Activated effector memory CD4-positive, alpha-beta T cell treated with Interleukin-2 at 50 U/mL for 16 hours (primary cell): Measurements from ENCODE around the gene PPIF.

Experiments used
- DNase-seq: peaks from one replicate; pipeline ENCODE4 v3.0.0-alpha.2; 2020

The PPIF gene

GRCh38 chr10:79349766-79350406 is 2.6 kb downstream of the PPIF start:
- no peak for DNase-seq

- no peak for DNase-seq
Measured at GRCh38 chr10:79350407-79351154, 3.3 kb downstream of the PPIF start.

GRCh38 chr10:79351332-79351731 is 4.1 kb downstream of the PPIF start:
- no peak for DNase-seq

- no peak for DNase-seq
Measured at GRCh38 chr10:79352035-79352877, 5.0 kb downstream of the PPIF start.

GRCh38 chr10:79353000-79353406 is 5.7 kb downstream of the PPIF start:
- no peak for DNase-seq

- no peak for DNase-seq
Measured at GRCh38 chr10:79353726-79354125, 6.5 kb downstream of the PPIF start.

GRCh38 chr10:79354141-79354540 is 6.9 kb downstream of the PPIF start:
- DNase-seq: no peak

- DNase-seq: no peak
Measured at GRCh38 chr10:79354615-79355014, 7.3 kb downstream of the PPIF start.

GRCh38 chr10:79355420-79356017 is 8.2 kb downstream of the PPIF start:
- no peak for DNase-seq

- DNase-seq: no peak
Measured at GRCh38 chr10:79356104-79356503, 8.8 kb downstream of the PPIF start.

- no peak for DNase-seq
Measured at GRCh38 chr10:79357180-79357579, 9.9 kb downstream of the PPIF start.

GRCh38 chr10:79358811-79359210 is 11.5 kb downstream of the PPIF start:
- no peak for DNase-seq

- DNase-seq: no peak
Measured at GRCh38 chr10:79359816-79360498, 12.7 kb downstream of the PPIF start.

- DNase-seq: no peak
Measured at GRCh38 chr10:79360499-79361342, 13.5 kb downstream of the PPIF start.

GRCh38 chr10:79361726-79362397 is 14.6 kb downstream of the PPIF start:
- no peak for DNase-seq

- no peak for DNase-seq
Measured at GRCh38 chr10:79367426-79368189, 20.3 kb downstream of the PPIF start.

GRCh38 chr10:79372871-79373270 is 25.6 kb downstream of the PPIF start:
- no peak for DNase-seq

GRCh38 chr10:79374312-79375191 is 27.3 kb downstream of the PPIF start:
- peak; percentile 53 for DNase-seq
